NCI-H2227 treated with DMSO at 0.1 percent for 48 hours (cell line): Measurements from ENCODE around the gene SNTB2.
A peak's percentile ranks its signal among the peaks of the same experiment; 100 is the strongest.

Experiments used
- DNase-seq: peaks from one replicate; lab custom pipeline; 2025; lab: John Stamatoyannopoulos, UW

Gene SNTB2

GRCh38 chr16:69318911-69319289 is 131.9 kb downstream of the SNTB2 start:
- no peak for DNase-seq

GRCh38 chr16:69319381-69319780 is 132.4 kb downstream of the SNTB2 start:
- no peak for DNase-seq

- DNase-seq: no peak
Observed at GRCh38 chr16:69319826-69320739, 133.1 kb downstream of the SNTB2 start.

GRCh38 chr16:69320740-69321073 is 133.7 kb downstream of the SNTB2 start:
- no peak for DNase-seq

GRCh38 chr16:69321080-69321479 is 134.1 kb downstream of the SNTB2 start:
- DNase-seq: no peak

- no peak for DNase-seq
Observed at GRCh38 chr16:69322343-69322742, 135.4 kb downstream of the SNTB2 start.

- DNase-seq: no peak
Observed at GRCh38 chr16:69323415-69323814, 136.5 kb downstream of the SNTB2 start.

GRCh38 chr16:69324013-69324531 is 137.1 kb downstream of the SNTB2 start:
- DNase-seq: no peak

GRCh38 chr16:69324585-69325253 is 137.8 kb downstream of the SNTB2 start:
- no peak for DNase-seq

GRCh38 chr16:69325784-69326171 is 138.8 kb downstream of the SNTB2 start:
- no peak for DNase-seq

GRCh38 chr16:69326172-69326873 is 139.4 kb downstream of the SNTB2 start:
- no peak for DNase-seq

- no peak for DNase-seq
Observed at GRCh38 chr16:69327585-69328310, 140.8 kb downstream of the SNTB2 start.

GRCh38 chr16:69328854-69329316 is 141.9 kb downstream of the SNTB2 start:
- no peak for DNase-seq

- DNase-seq: no peak
Observed at GRCh38 chr16:69329369-69330285, 142.7 kb downstream of the SNTB2 start.

GRCh38 chr16:69330286-69331109 is 143.5 kb downstream of the SNTB2 start, which contains the start of gene PDF:
TSS of gene PDF (minus strand) at chr16:69330588. CDS start at chr16:69330570, 18 bp downstream.
- peak; percentile 72 for DNase-seq

GRCh38 chr16:69334696-69335095 is 147.7 kb downstream of the SNTB2 start:
- no peak for DNase-seq

- no peak for DNase-seq
Observed at GRCh38 chr16:69338557-69339288, 151.8 kb downstream of the SNTB2 start.

GRCh38 chr16:69339289-69340094 is 152.5 kb downstream of the SNTB2 start, which contains the start of the genes COG8 and NIP7:
TSS of gene COG8 (minus strand) at chr16:69339564. CDS start at chr16:69339552, 12 bp downstream.
TSS of gene NIP7 (plus strand) at chr16:69339772. CDS start at chr16:69339830, 58 bp downstream.
- peak; percentile 97 for DNase-seq
